Measurements from ENCODE around the gene AMPD3.

- no peak for TF ChIP-seq CTCF (IDR thresholded peaks at IDR 0.05)
- TF ChIP-seq POLR2A (IDR thresholded peaks at IDR 0.05): no peak
Measured at GRCh38 chr11:10451426-10452116, 3.5 kb upstream of the AMPD3 start.

Measured in uterus (tissue), 2 donors.